ENCODE measurements around the gene FAM200A. TPM values are rescaled to one million over a fixed set of nuclear protein-coding genes. Genes with fewer than 3 reads are reported as not detected.
"Not testable (repeated sequence)": the region's sequence is repeated elsewhere in the genome, so short reads cannot be mapped to it uniquely, and the experiment has no call there.

FAM200A gene
- total RNA-seq, 2 donors from 2014 or later = 2.2 to 5.4 TPM

GRCh38 chr7:99562114-99562784 lies 10.3 kb upstream of the FAM200A start:
- Mint-ChIP-seq H3K36me3 (peaks cover 45 to 56% of the 10 kb centered on the region in 2 donors), H3K9me3 (no peaks in the 10 kb centered on the region), H3K27ac (peak overlapping the region; percentile 48 to 73)
- ATAC-seq = no peak
- no peak for DNase-seq (ENCODE audit: low spot score in 2 of 2)

- ATAC-seq = no peak
Measured at GRCh38 chr7:99561737-99562051, 9.8 kb upstream of the FAM200A start.

GRCh38 chr7:99560834-99561736 lies 9.2 kb upstream of the FAM200A start:
- H3K27ac Mint-ChIP-seq = peak overlapping the region; percentile 8 to 97
- ATAC-seq = no peak
- H3K36me3 Mint-ChIP-seq = peaks cover 49 to 58% of the 10 kb centered on the region in 2 donors
- H3K9me3 Mint-ChIP-seq = no peaks in the 10 kb centered on the region
- DNase-seq (ENCODE audit: low spot score in 2 of 2) = no peak

More at GRCh38 chr7:99561737-99562051, 9.8 kb upstream of the FAM200A start:
- H3K27ac Mint-ChIP-seq = peak overlapping the region; percentile 48 to 73
- H3K36me3 Mint-ChIP-seq = peaks cover 49 to 58% of the 10 kb centered on the region in 2 donors
- no peak for DNase-seq (ENCODE audit: low spot score in 2 of 2)
- no peaks in the 10 kb centered on the region for H3K9me3 Mint-ChIP-seq

- Mint-ChIP-seq H3K9me3 (no peaks in the 10 kb centered on the region), H3K36me3 (peaks cover 45 to 57% of the 10 kb centered on the region in 2 donors), H3K27ac (peak overlapping the region; percentile 97 to 100)
- DNase-seq (ENCODE audit: low spot score in 2 of 2) (no peak), ATAC-seq (no peak)
Measured at GRCh38 chr7:99559175-99559915, 7.4 kb upstream of the FAM200A start.

- Mint-ChIP-seq H3K36me3 (peaks cover 37 to 49% of the 10 kb centered on the region in 2 donors), H3K27ac (peak within 1 kb of the TSS; percentile 97 to 100), H3K9me3 (no peaks in the 10 kb centered on the region)
- peak; percentile 82 to 92 for DNase-seq (ENCODE audit: low spot score in 2 of 2)
- peak; percentile 80 to 88 for ATAC-seq
Measured at GRCh38 chr7:99558306-99559174, 6.6 kb upstream of the FAM200A start, which contains the start of gene ZNF655. Gene ZNF655 (plus strand): TSS chr7:99558642. CDS start chr7:99560560, 1,918 bp downstream.

GRCh38 chr7:99557940-99558305 lies 6.0 kb upstream of the FAM200A start:
- peaks cover 34 to 48% of the 10 kb centered on the region in 2 donors for H3K36me3 Mint-ChIP-seq
- ATAC-seq (peak; percentile 61), DNase-seq (ENCODE audit: low spot score in 2 of 2) (no peak)
- no peaks in the 10 kb centered on the region for H3K9me3 Mint-ChIP-seq
- peak overlapping the region; percentile 97 to 100 for H3K27ac Mint-ChIP-seq

- Mint-ChIP-seq H3K27ac (peak overlapping the region; percentile 97 to 100), H3K36me3 (peaks cover 27 to 41% of the 10 kb centered on the region in 2 donors), H3K9me3 (no peaks in the 10 kb centered on the region)
- no peak for ATAC-seq
- DNase-seq (ENCODE audit: low spot score in 2 of 2) = no peak
Measured at GRCh38 chr7:99557196-99557607, 5.3 kb upstream of the FAM200A start.

- DNase-seq (ENCODE audit: low spot score in 2 of 2) = no peak
- H3K9me3 Mint-ChIP-seq = no peaks in the 10 kb centered on the region
- no peak for ATAC-seq
- peaks cover 22 to 33% of the 10 kb centered on the region in 2 donors for H3K36me3 Mint-ChIP-seq
- no peak overlapping the region for H3K27ac Mint-ChIP-seq
Measured at GRCh38 chr7:99554939-99555338, 3.0 kb upstream of the FAM200A start.

- ATAC-seq = no peak
- no peak for DNase-seq (ENCODE audit: low spot score in 2 of 2)
- peaks cover 4 to 8% of the 10 kb centered on the region in 2 donors for H3K9me3 Mint-ChIP-seq
- H3K27ac Mint-ChIP-seq = no peak overlapping the region
- H3K36me3 Mint-ChIP-seq = peaks cover 29 to 30% of the 10 kb centered on the region in 2 donors
Measured at GRCh38 chr7:99553039-99553438, 1.1 kb upstream of the FAM200A start.

- DNase-seq (ENCODE audit: low spot score in 2 of 2) = no peak
- peak in 1 of 2 donors; percentile 2 for ATAC-seq
- Mint-ChIP-seq H3K27ac (peak overlapping the region; percentile 8 to 97), H3K36me3 (peaks cover 21 to 26% of the 10 kb centered on the region in 2 donors), H3K9me3 (peaks cover 4 to 14% of the 10 kb centered on the region in 2 donors)
Measured at GRCh38 chr7:99551334-99551733, 580 bp downstream of the FAM200A start.

GRCh38 chr7:99549545-99549944 lies 2.4 kb downstream of the FAM200A start:
- Mint-ChIP-seq H3K9me3 (peaks cover 4 to 18% of the 10 kb centered on the region in 2 donors), H3K36me3 (peaks cover 17 to 28% of the 10 kb centered on the region in 2 donors)
- H3K27ac Mint-ChIP-seq; ATAC-seq; DNase-seq (ENCODE audit: low spot score in 2 of 2): not testable (repeated sequence)

GRCh38 chr7:99545308-99545707 lies 6.6 kb downstream of the FAM200A start:
- H3K9me3 Mint-ChIP-seq = peaks cover 18 to 34% of the 10 kb centered on the region in 2 donors
- H3K27ac Mint-ChIP-seq; DNase-seq (ENCODE audit: low spot score in 2 of 2); ATAC-seq: not testable (repeated sequence)
- H3K36me3 Mint-ChIP-seq = peaks cover 20 to 56% of the 10 kb centered on the region in 2 donors

GRCh38 chr7:99543916-99544315 lies 8.0 kb downstream of the FAM200A start:
- DNase-seq (ENCODE audit: low spot score in 2 of 2) (no peak), ATAC-seq (no peak)
- Mint-ChIP-seq H3K27ac (no peak overlapping the region), H3K36me3 (peaks cover 22 to 56% of the 10 kb centered on the region in 2 donors), H3K9me3 (peaks cover 20 to 33% of the 10 kb centered on the region in 2 donors)

- Mint-ChIP-seq H3K36me3 (peaks cover 25 to 58% of the 10 kb centered on the region in 2 donors), H3K27ac (no peak overlapping the region), H3K9me3 (peaks cover 21 to 35% of the 10 kb centered on the region in 2 donors)
- DNase-seq (ENCODE audit: low spot score in 2 of 2) (no peak), ATAC-seq (no peak)
Measured at GRCh38 chr7:99543081-99543671, 8.7 kb downstream of the FAM200A start.

- Mint-ChIP-seq H3K9me3 (peaks cover 20 to 29% of the 10 kb centered on the region in 2 donors), H3K27ac (peak overlapping the region in 1 of 2 donors; percentile 73), H3K36me3 (peaks cover 27 to 48% of the 10 kb centered on the region in 2 donors)
- ATAC-seq (no peak), DNase-seq (ENCODE audit: low spot score in 2 of 2) (no peak)
Measured at GRCh38 chr7:99541212-99541611, 10.7 kb downstream of the FAM200A start.

All from activated naive CD4-positive, alpha-beta T cell treated with anti-CD3 and anti-CD28 coated beads, Interleukin-2, amount 50 U/mL, for 72 hours (primary cell).